GM12878 (cell line): ENCODE data around the gene RNF167. TPM values are rescaled to one million over a fixed set of nuclear protein-coding genes. Genes with fewer than 3 reads are reported as not detected.

Experiments
- ATAC-seq: fragments of 200-7000 bp; cut with Tn5 transposase; 3 replicates; pipeline ENCODE4 v1.9.1; 2020; ENCODE audit warnings: mild to moderate bottlenecking, moderate library complexity
- BruUV-seq: library from RNA; stranded (reverse); fragments of 400-500 nt; replicated peaks from 2 replicates; lab custom pipeline; 2021; lab: Mats Ljungman, UMichigan
- CTCF ChIA-PET: fragments of 300-600 bp; sonication (Branson Sonifier 250); formaldehyde crosslinking; extraction: SDS; loops from one replicate; lab custom pipeline; 2021; ENCODE audit warnings: inconsistent platforms; lab: Yijun Ruan, JAX
- POLR2A ChIA-PET: fragments of 350-600 bp; formaldehyde crosslinking; extraction: SDS; loops from one replicate; lab custom pipeline; 2021; ENCODE audit warnings: inconsistent platforms; lab: Charles Lee
- RAD21 ChIA-PET: fragments of 300-600 bp; sonication (Branson Sonifier 250); formaldehyde crosslinking; loops from one replicate; lab custom pipeline; 2023; ENCODE audit warnings: antibody characterized with exemption; ENCODE audit not compliant: unreplicated experiment; lab: Charles Lee
- SMC1A ChIA-PET: fragments of 300-600 bp; sonication (Branson Sonifier 250); formaldehyde crosslinking; loops from one replicate; lab custom pipeline; 2023; ENCODE audit not compliant: unreplicated experiment, uncharacterized antibody; lab: Charles Lee
- DNase-seq: peaks from one replicate; pipeline ENCODE4 v3.0.0-alpha.2; 2011; ENCODE audit warnings: low read depth, low spot score
- FAIRE-seq: peaks from 3 replicates; lab custom pipeline; 2011; peaks lifted over from hg19 to GRCh38; lab: Jason Lieb, UNC
- H2AFZ ChIP-seq: 2 replicates; pipeline ENCODE4 v1.6.0; 2011; ENCODE audit warnings: low read depth, low read length, control low read depth; ENCODE audit not compliant: control insufficient read depth
- H3K27ac ChIP-seq: 2 replicates; pipeline ENCODE4 v1.5.1; 2011; ENCODE audit warnings: control low read depth; ENCODE audit not compliant: control insufficient read depth, insufficient read depth
- H3K27me3 ChIP-seq, 2 experiments: replicated peaks in 1 of 2; 2 replicates each; pipeline versions ENCODE4 v1.6.0 to v1.6.1; 2011; ENCODE audit warnings: low read length in 1 of 2; ENCODE audit not compliant: control insufficient read depth in 2 of 2, insufficient read depth in 2 of 2
- H3K36me3 ChIP-seq, 2 experiments: 2 replicates each; pipeline ENCODE4 v1.5.1; 2011; ENCODE audit warnings: low read length in 1 of 2; ENCODE audit not compliant: control insufficient read depth in 2 of 2, insufficient read depth in 2 of 2
- H3K4me1 ChIP-seq: 2 replicates; pipeline ENCODE4 v1.6.1; 2011; ENCODE audit warnings: mild to moderate bottlenecking, low read length, moderate library complexity, mixed read lengths; ENCODE audit not compliant: control insufficient read depth, insufficient read depth
- H3K4me2 ChIP-seq: 2 replicates; pipeline ENCODE4 v1.6.0; 2011; ENCODE audit warnings: control low read depth; ENCODE audit not compliant: control insufficient read depth, insufficient read depth
- H3K4me3 ChIP-seq: fragments of 200-600 bp; sonication (generic); 2 replicates; pipeline ENCODE4 v1.5.1; 2016
- H3K79me2 ChIP-seq: 2 replicates; pipeline ENCODE4 v1.6.0; 2011; ENCODE audit warnings: low read length; ENCODE audit not compliant: control insufficient read depth, insufficient read depth
- H3K9ac ChIP-seq: 2 replicates; pipeline ENCODE4 v1.8.0; 2011; ENCODE audit warnings: low read length, control low read depth, mixed read lengths; ENCODE audit not compliant: control insufficient read depth, insufficient read depth
- H3K9me3 ChIP-seq: replicated peaks from 3 replicates; pipeline ENCODE4 v1.5.1; 2011; ENCODE audit warnings: mild to moderate bottlenecking, low read length; ENCODE audit not compliant: control insufficient read depth, insufficient read depth
- H4K20me1 ChIP-seq: 2 replicates; pipeline ENCODE4 v1.6.0; 2011; ENCODE audit not compliant: control insufficient read depth, insufficient read depth
- BCL11A ChIP-seq: IDR thresholded peaks from 2 replicates; pipeline ENCODE4 v1.6.1; 2011; ENCODE audit warnings: low read depth, low read length
- BHLHE40 ChIP-seq, 2 experiments: fragments of 450-650 bp in 1 of 2; IDR thresholded peaks; 2 replicates each; pipeline ENCODE4 v1.6.1; 2011 to 2017; ENCODE audit warnings: low read depth in 2 of 2, borderline replicate concordance in 1 of 2, improper control_type of control experiment in 1 of 2, low read length in 1 of 2, mild to moderate bottlenecking in 1 of 2
- CEBPB ChIP-seq, 2 experiments: fragments of 150-350 bp in 1 of 2; IDR thresholded peaks; 2 replicates each; pipeline ENCODE4 v1.6.1; 2012 to 2014; ENCODE audit warnings: low read depth in 2 of 2, low read length in 2 of 2, borderline replicate concordance in 1 of 2, inconsistent platforms in 1 of 2
- E2F4 ChIP-seq: IDR thresholded peaks from 2 replicates; pipeline ENCODE4 v1.6.1; 2012; ENCODE audit warnings: low read depth, low read length, improper control_type of control experiment
- EGR1 ChIP-seq, 2 experiments: IDR thresholded peaks; 1 replicate in 1 of 2; 2 replicates in 1 of 2; pipeline ENCODE4 v1.6.1; 2011 to 2012; ENCODE audit warnings: low read depth in 2 of 2, low read length in 2 of 2, borderline replicate concordance in 1 of 2, mild to moderate bottlenecking in 1 of 2, moderate library complexity in 1 of 2
- GATAD2B ChIP-seq: fragments of 450-650 bp; conservative IDR thresholded peaks from 2 replicates; pipeline ENCODE4 v1.6.1; 2017; ENCODE audit warnings: low read depth, mild to moderate bottlenecking, moderate library complexity
- NR2C1 ChIP-seq: fragments of 450-650 bp; IDR thresholded peaks from 2 replicates; pipeline ENCODE4 v1.6.1; 2017; ENCODE audit warnings: antibody characterized with exemption, mild to moderate bottlenecking, moderate library complexity
- POLR2A ChIP-seq: IDR thresholded peaks from 2 replicates; pipeline ENCODE4 v1.6.1; 2011; ENCODE audit warnings: low read depth, mild to moderate bottlenecking, low read length
- RAD21 ChIP-seq: IDR thresholded peaks from 2 replicates; pipeline ENCODE4 v1.6.1; 2011; ENCODE audit warnings: mild to moderate bottlenecking, low read depth, low read length, moderate library complexity; ENCODE audit not compliant: insufficient read depth
- SIN3A ChIP-seq: IDR thresholded peaks from 2 replicates; pipeline ENCODE4 v1.6.1; 2012; ENCODE audit warnings: low read depth, low read length, improper control_type of control experiment
- SREBF1 ChIP-seq: IDR thresholded peaks from 2 replicates; pipeline ENCODE4 v1.6.1; 2012; ENCODE audit warnings: mild to moderate bottlenecking, low read length
- WRNIP1 ChIP-seq: IDR thresholded peaks from 2 replicates; pipeline ENCODE4 v1.6.1; 2011; ENCODE audit warnings: low read depth, low read length, improper control_type of control experiment, borderline replicate concordance
- YBX1 ChIP-seq: fragments of 450-650 bp; IDR thresholded peaks from 2 replicates; pipeline ENCODE4 v1.6.1; 2016; ENCODE audit warnings: antibody characterized with exemption
- ZBED1 ChIP-seq: IDR thresholded peaks from 2 replicates; pipeline ENCODE4 v1.6.1; 2016; ENCODE audit warnings: borderline replicate concordance
- ZNF592 ChIP-seq: fragments of 450-650 bp; IDR thresholded peaks from 2 replicates; pipeline ENCODE4 v1.6.1; 2017; ENCODE audit warnings: mild to moderate bottlenecking, moderate library complexity
- WGBS: methylation state at CpG from one replicate; pipeline ENCODE4 v1.1.6; 2016; ENCODE audit warnings: low lambda C conversion rate; ENCODE audit not compliant: insufficient replicate concordance, insufficient coverage; ENCODE audit errors: missing lambda C conversion rate; 5-methylcytosine and 5-hydroxymethylcytosine counted together
- in situ Hi-C: fragments of 300-500 bp; cut with MboI; formaldehyde crosslinking; loops from 9 replicates; pipeline ENCODE4 v1.14.3; 2018; ENCODE audit warnings: mixed read lengths
- intact Hi-C: fragments of 100-400 bp; cut with micrococcal nuclease; formaldehyde crosslinking; loops from one replicate; pipeline ENCODE4 v1.14.2; 2022; ENCODE audit not compliant: unreplicated experiment
- polyA plus RNA-seq, 11 experiments: library from polyadenylated mRNA; depleted of rRNA in 4 of 11; unstranded in 6 of 11; stranded (reverse) in 5 of 11; fragments of >200 nt; fragmentation: Nextera tagmentation in 4 of 11; fragmentation: Illumina TruSeq in 1 of 11; extraction: Ambion mirVana in 4 of 11; extraction: Trizol in 1 of 11; gene quantifications; 1 replicate in 1 of 11; 2 replicates in 10 of 11; pipeline versions ENCODE4 v1.2.1 to v1.2.3, GENCODE V29; 2011 to 2016; ENCODE audit warnings: inconsistent platforms in 2 of 11, missing spikeins in 2 of 11, low read depth in 1 of 11
- total RNA-seq, 4 experiments: library from RNA; depleted of rRNA in 3 of 4; stranded (reverse); fragments of >200 nt in 3 of 4; fragmentation: Illumina TruSeq in 1 of 4; extraction: Trizol in 1 of 4; gene quantifications; 2 replicates each; pipeline versions ENCODE4 v1.2.1 to v1.2.3, GENCODE V29; 2013 to 2021

The RNF167 gene
- total and polyA plus RNA-seq, 10 of the 15 experiments (the other 5 are each of a cell fraction or from before 2014, with no cell fraction given), result 33.6 to 147 (median 57.6) TPM

- peaks cover 10 to 11% of the 10 kb centered on the region in 2 experiments; a peak in 3 of 4 replicates for H3K36me3 ChIP-seq
- peak within 1 kb of the TSS; percentile 99 for H3K4me2 ChIP-seq
- intact Hi-C loops, result loop anchor here (1.0 to 5.0 kb wide), 4 partner anchors 19 to 94 kb away; no protein-coding TSS in a partner anchor
- POLR2A ChIA-PET, result interaction anchor here (0.6 to 8.5 kb wide), 14 partner anchors 10 to 452 kb away, joined by 3 to 272 read pairs (median 6); partner anchors contain the start of genes CAMTA2, ENO3, INCA1 and KIF1C
- peak; percentile 69 for ATAC-seq
- no peaks in the 10 kb centered on the region for H4K20me1 ChIP-seq
- H3K27ac ChIP-seq, result peak within 1 kb of the TSS; percentile 100
- RAD21 ChIA-PET, result interaction anchor here (0.8 to 6.4 kb wide), 23 partner anchors 10 to 405 kb away, joined by 3 to 73 read pairs (median 4); partner anchors contain the start of genes ARRB2, CAMTA2, ENO3 and INCA1
- peak; percentile 90 for DNase-seq
- WGBS, result under 1% methylated on average over 66 of the region's 66 CpGs
- CTCF ChIA-PET, result interaction anchor here (0.6 to 3.6 kb wide), 16 partner anchors 11 to 725 kb away, joined by 3 to 28 read pairs (median 8); partner anchors contain the start of genes C1QBP, CAMTA2, CHRNE and ENO3
- no peaks in the 10 kb centered on the region for H3K27me3 ChIP-seq
- in situ Hi-C loops, result no loop called here
- H3K4me3 ChIP-seq, result peak within 1 kb of the TSS; percentile 89
- H2AFZ ChIP-seq, result peak within 1 kb of the TSS; percentile 94
- peaks cover 14% of the 10 kb centered on the region for H3K4me1 ChIP-seq
- no peak for FAIRE-seq
- H3K79me2 ChIP-seq, result peaks cover 29% of the 10 kb centered on the region
- H3K9ac ChIP-seq, result peak within 1 kb of the TSS; percentile 98
- SMC1A ChIA-PET, result interaction anchor here (0.7 to 4.3 kb wide), 22 partner anchors 11 to 270 kb away, joined by 3 to 50 read pairs (median 4); partner anchors contain the start of genes CAMTA2, CHRNE, ENO3 and KIF1C
- no peaks in the 10 kb centered on the region for H3K9me3 ChIP-seq
- TSS peak; percentile 89 for BruUV-seq
- TF ChIP-seq ZBED1 (peak; percentile 78; the same call in 1 of the 2 replicates), EGR1 (IDR thresholded peaks at IDR 0.05; ENCODE audit: borderline replicate concordance in 1 of 2, low read depth in 2 of 2, low read length in 2 of 2) (peak; percentile 10 to 92), SIN3A (peak; percentile 89; the same call in 1 of the 2 replicates), E2F4 (no peak), POLR2A (peak; percentile 87), BCL11A (no peak), CEBPB (IDR thresholded peaks at IDR 0.05; ENCODE audit: borderline replicate concordance in 1 of 2, low read depth in 2 of 2, low read length in 2 of 2) (no peak), BHLHE40 (IDR thresholded peaks at IDR 0.05; ENCODE audit: borderline replicate concordance in 1 of 2, low read depth in 2 of 2, low read length in 1 of 2) (peak; percentile 19 to 54; a peak in 3 of 4 replicates), GATAD2B (peak; percentile 76), WRNIP1 (0 out of 2 replicates have a peak, but pooled peaks have one; percentile 67), NR2C1 (peak; percentile 52), SREBF1 (no peak), ZNF592 (peak; percentile 93), YBX1 (no peak), RAD21 (peak; percentile 39; the same call in 1 of the 2 replicates)
These were observed 27.7 kb downstream of the RNF167 start, which contains the start of gene SPAG7 for GRCh38 chr17:4967539-4968485. TSS of gene SPAG7 (minus strand) at chr17:4967817. CDS start at chr17:4967804, 13 bp downstream.
